HG02763 (cell line): ENCODE results near the gene COL19A1.

ENCODE experiments used
- ATAC-seq: cut with Tn5 transposase; IDR thresholded peaks from one replicate; pipeline ENCODE4 v1.9.1; 2021; ENCODE audit warnings: mild to moderate bottlenecking, moderate library complexity; ENCODE audit not compliant: unreplicated experiment

The COL19A1 gene

GRCh38 chr6:70119218-70119835 lies 253.0 kb downstream of the COL19A1 start:
- no peak for ATAC-seq

DNA sequence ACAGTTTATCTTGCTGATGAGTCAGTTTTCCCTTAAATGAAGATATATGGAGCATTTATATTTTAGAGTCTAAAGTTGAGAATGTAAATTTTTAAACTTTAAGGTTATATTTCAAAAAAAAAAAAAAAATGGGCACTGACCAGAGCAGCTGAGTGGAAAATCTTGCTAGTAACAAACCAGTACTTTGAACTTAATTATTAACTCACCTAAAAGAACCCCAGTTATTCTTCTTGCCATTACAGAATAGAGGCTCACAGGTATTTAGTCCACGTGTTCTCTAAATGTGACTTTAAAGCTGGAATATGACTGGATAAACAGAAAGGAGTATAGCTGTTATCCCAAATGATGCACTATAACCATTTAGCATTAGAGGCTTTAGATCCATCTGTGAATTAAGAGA lies 258.1 kb downstream of the COL19A1 start:
- ATAC-seq, result peak; percentile 51

DNA sequence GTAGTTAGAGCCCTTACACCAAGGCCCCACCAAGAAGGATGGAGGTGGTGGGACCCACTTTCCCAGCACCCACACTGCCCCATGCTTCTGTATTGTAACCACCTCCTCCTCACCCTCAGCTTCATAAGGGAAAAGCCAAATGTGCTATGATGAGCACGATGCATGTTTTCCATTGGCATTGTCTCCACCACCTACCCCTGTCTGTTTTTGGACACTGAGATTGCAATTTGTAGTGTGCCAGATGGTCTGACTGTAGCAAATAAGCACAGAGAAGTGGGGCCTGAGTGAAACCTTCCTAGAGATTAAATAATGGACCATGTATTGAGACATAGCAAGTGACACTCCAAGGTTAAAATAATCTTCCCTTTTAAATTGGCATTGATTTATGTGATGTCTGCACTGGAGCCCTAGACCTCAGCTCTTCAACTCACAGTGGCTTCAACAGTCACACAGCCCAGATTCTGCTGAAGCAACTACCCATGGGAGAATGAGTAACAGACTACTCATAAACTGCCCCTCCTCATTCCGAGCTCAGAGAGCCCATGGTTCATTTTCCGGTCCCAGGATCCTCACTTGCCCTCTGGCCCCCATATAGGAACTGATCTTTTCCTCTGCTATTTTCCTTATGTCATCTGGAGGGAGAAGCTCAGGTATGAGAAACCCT lies 258.7 kb downstream of the COL19A1 start:
- ATAC-seq, result peak; percentile 5

- ATAC-seq, result no peak
Measured at GRCh38 chr6:70125602-70126001, 259.2 kb downstream of the COL19A1 start.

- no peak for ATAC-seq
Measured at GRCh38 chr6:70129341-70129740, 263.0 kb downstream of the COL19A1 start.

GRCh38 chr6:70130865-70131264 lies 264.5 kb downstream of the COL19A1 start:
- no peak for ATAC-seq

GRCh38 chr6:70131528-70131927 lies 265.2 kb downstream of the COL19A1 start:
- peak; percentile 96 for ATAC-seq

DNA sequence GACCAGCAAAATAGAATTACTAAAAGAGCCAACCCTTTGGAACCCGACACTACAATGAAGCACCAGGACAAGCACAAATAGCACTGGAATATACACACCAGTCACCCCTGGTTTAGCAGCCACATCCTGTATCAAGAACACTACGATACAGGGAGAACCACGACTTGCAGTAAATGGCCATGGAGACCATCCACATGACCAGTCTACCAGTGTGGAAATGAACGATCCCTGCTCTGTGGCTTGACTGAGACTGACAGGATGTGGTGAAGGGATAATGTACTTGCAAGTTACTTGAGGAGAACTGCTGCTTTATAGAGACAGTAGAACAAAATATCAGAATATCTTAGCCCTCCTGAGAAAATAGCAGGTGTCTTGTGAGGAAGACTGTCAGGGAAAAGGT lies 266.9 kb downstream of the COL19A1 start:
- no peak for ATAC-seq

- no peak for ATAC-seq
Measured at GRCh38 chr6:70134542-70134941, 268.2 kb downstream of the COL19A1 start.

GRCh38 chr6:70135219-70136160 lies 269.1 kb downstream of the COL19A1 start:
- ATAC-seq, result no peak

GRCh38 chr6:70136996-70137395 lies 270.6 kb downstream of the COL19A1 start:
- no peak for ATAC-seq

- ATAC-seq, result no peak
Measured at GRCh38 chr6:70140496-70140895, 274.1 kb downstream of the COL19A1 start.

DNA sequence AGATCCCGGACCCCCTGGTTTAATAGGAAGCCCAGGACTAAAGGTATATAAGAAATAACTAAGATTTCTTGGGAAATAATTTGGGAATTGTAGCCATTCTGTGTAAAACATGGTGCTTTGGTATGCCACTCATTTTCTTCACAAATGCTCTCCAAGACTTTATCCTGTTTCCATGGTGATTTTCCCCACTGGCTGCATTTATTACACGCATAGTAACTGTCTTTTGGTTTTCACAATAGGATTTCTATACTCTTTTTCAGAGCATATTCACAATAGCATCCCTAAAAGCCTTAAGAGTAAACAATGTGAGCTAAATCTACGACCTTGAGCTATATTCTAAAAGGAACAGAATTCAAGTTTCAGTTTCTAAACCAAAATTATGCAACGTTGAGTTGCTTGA lies 275.7 kb downstream of the COL19A1 start:
- ATAC-seq, result no peak

- no peak for ATAC-seq
Measured at GRCh38 chr6:70145178-70145577, 278.8 kb downstream of the COL19A1 start.

GRCh38 chr6:70149209-70149788 lies 282.9 kb downstream of the COL19A1 start:
- no peak for ATAC-seq

- ATAC-seq, result no peak
Measured at GRCh38 chr6:70150521-70150920, 284.2 kb downstream of the COL19A1 start.

DNA sequence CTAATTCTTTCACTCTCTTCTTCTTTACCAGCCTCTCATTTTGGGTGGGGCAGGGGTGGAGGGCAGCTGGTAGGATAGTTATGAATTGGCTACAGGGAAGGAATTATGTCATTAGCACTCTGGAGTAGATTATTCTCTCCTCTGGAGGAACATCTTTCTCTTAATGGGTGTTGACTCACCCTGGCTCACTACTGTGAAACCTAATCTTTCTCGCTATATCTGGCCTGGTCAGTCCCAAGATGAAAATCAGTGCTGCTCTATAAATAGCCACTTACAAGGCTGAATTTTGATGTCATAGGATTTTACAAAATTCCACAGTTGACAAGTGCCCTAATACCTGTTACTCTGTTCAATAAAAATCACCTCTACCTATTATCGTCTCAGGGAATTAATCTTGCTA lies 285.3 kb downstream of the COL19A1 start:
- no peak for ATAC-seq

GRCh38 chr6:70152786-70153185 lies 286.4 kb downstream of the COL19A1 start:
- ATAC-seq, result no peak

DNA sequence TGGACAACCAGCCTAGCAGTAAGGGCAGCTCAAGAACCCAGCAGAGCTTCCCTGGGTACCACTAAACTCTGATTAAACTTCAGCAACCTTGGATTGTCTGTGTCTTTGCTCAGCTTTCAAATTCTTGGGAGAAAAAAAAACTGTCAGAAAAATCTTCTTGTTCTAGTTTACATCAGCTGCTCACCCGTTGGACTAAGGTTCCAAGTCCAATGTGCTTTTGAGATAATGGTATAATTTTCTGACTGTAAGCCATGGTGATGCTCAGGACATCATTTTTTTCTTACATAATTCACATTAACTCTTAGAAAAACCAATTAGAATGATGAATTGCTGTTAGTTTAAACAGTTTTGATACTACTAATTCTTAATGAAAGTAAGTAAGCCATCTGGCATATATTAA lies 290.7 kb downstream of the COL19A1 start:
- no peak for ATAC-seq

DNA sequence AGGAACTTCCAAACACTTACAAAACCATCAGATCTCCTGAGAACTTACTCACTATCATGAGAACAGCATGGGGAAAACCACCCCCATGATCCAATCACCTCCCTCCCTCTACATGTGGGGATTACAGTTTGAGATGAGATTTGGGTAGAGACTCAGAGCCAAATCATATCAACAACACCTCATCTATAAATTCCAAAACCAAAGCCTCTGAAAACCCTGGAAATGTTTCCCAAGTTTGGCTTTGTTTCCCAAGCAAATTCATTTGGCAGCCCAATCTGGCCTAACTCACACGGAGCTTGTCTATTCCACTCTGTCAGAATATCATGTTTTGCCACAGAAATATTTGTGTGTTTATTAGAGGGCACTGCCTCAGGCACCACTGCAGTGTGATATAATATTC lies 293.9 kb downstream of the COL19A1 start:
- no peak for ATAC-seq

- no peak for ATAC-seq
Measured at GRCh38 chr6:70162972-70163371, 296.6 kb downstream of the COL19A1 start.
